ENCODE data around the gene PDCD6IP.

PDCD6IP gene

DNA sequence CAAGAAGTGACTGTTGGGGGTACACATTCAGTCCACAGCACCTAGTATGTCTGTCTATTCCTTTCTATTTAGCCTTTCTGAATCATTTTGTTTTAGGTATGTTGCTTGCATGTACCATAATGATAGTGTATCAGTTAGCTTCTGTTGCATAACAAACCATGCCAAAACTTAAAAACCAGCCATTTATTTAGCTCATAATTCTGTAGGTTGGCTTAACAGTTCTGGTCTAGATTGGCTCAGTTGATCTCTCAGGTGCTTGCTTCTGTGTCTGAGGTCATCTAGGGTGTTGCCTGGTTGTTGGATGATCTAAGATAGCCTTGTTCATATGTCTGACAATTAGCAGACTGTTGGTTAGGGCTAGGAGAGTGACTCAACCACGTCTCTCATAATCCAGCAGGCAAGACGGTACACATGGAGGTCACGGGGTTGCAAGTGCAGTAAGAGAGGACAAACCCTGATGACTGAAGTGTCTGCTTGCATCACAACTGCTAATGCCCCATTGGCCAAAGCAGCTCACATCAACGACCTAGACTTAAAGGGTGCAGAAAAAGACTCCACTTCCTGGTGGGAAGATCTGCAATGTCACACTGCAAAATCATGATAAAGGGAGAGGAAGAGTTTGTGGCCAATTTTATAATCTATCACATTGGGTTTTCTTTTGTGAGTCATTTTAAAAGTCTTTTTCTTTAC lies 6.8 kb upstream of the PDCD6IP start:
- in situ Hi-C loops (cut with HindIII; ENCODE audit: low pct_ligation_motif_present, low pct_unique_long_range_greater_than_20kb, low sequenced_read_pairs): no loop called here
- DNase-seq: no peak

DNA sequence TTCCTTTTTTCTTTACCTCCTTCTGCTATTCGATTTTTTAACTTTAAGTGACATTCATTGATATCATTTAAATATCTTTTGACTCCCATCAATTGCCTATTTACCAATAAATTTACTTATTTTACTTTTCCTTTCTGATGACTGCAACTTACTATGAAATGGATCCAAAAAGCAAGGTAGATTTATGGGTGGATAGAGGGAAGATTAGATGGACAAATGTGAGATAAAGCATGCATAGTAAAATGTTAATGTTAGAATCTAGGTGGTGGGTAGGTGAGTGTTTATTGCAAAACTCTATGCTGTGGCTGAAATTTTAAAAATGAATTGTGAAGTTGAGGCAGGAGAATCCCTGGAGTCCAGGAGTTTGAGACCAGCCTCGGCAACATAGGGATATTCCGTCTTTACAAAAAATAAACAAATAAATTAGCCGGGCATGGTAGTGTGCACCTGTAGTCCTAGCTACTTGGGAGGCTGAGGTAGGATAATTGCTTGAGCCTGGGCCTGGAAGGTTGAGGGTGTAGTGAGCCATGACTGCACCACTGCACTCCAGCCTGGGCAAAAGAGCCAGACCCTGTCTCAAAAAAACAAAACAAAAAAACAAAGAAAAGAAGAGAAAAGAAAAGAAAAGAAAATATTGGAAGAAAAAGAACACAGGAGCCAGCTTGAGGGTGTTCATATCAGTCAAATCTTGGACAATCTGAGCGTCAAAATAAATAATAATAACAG lies 6.1 kb upstream of the PDCD6IP start:
- in situ Hi-C loops (cut with HindIII; ENCODE audit: low pct_ligation_motif_present, low pct_unique_long_range_greater_than_20kb, low sequenced_read_pairs): no loop called here
- DNase-seq: no peak

DNA sequence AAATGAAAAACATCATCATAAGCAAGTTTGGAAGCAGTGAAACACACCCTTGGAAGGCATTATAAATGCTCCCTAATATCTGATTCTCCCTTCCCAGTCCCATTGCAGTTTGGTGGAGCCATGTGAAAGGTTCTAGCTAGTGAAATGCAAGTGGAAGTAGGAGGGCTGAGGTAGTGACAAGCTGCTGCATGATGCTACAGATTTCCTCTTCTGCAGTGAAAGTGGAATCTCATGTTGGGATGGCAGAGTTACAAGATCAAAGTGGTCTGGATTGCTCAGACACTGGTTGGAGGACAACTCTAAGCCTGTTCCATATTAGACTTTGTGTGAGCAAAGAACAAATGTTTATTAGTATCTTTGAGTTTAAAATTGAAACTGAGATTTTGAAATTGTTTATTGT lies 3.3 kb upstream of the PDCD6IP start:
- in situ Hi-C loops (cut with HindIII; ENCODE audit: low pct_ligation_motif_present, low pct_unique_long_range_greater_than_20kb, low sequenced_read_pairs): no loop called here
- DNase-seq: no peak

DNA sequence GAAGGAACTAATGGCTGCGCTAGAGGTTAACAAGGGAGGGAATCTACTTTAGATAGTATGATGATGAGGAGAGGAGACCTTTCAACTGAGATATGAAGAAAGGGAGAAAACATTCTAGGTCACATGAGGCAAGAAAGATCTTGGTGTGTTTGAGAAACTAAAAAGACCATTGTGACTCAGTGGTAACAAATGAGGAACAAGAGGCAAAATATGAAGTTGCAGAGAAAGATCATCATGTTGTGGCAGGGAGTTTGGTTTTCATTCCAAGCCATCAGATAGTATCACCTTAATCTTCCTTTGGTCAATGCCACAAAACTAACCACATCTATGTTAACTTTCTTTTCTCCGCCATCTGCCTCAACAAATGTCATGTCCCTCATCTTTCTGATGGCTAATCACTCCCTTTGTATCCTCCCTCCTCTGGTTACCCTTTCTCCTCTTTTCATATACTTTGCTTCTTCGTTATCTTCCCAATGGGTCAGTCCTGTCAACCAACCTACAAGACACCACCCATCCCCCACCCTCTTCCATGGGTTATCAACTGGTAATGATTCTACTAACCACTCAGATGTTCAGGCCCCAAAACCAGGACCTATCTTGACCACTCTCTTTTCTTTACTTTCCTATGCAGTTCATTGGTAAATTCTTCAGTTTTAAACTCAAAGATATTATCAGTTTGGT lies 2.4 kb upstream of the PDCD6IP start:
- no peak for DNase-seq
- in situ Hi-C loops (cut with HindIII; ENCODE audit: low pct_ligation_motif_present, low pct_unique_long_range_greater_than_20kb, low sequenced_read_pairs): no loop called here

DNA sequence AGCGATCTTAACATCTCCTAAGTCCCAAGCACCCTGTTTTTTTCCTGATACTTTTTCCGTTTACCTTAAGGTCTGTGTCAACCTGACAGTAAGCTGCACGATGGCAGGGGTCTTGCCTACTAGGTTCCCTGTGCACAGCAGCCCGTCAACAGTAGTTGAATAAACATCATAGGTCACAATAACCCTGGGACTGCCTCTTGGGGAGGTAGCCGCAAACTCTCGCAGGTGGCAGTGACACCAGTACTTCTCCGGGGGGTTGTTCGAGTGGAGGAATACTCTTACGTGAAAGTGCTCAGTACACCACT lies 365 bp upstream of the PDCD6IP start:
- in situ Hi-C loops (cut with HindIII; ENCODE audit: low pct_ligation_motif_present, low pct_unique_long_range_greater_than_20kb, low sequenced_read_pairs): no loop called here

DNA sequence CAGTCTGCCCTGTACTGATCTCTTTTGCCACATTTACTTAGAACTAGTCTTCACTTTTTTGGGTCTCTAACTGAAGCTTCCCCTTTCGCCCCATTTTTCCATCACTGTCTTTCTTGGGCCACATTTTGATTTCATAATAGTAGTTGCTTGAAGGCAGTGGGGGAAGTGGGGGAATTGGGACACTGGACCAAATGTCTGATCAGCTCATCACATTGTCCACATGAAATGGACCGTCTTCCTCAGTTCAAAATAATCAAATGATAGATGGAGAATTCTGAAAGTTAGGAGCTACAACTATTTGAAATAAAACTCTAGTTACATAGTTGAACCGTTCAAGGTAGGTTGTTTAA lies 747 bp downstream of the PDCD6IP start:
- in situ Hi-C loops (cut with HindIII; ENCODE audit: low pct_ligation_motif_present, low pct_unique_long_range_greater_than_20kb, low sequenced_read_pairs): no loop called here
- DNase-seq: no peak

More for the DNA sequence above, 365 bp upstream of the PDCD6IP start:
- DNase-seq: no peak

DNA sequence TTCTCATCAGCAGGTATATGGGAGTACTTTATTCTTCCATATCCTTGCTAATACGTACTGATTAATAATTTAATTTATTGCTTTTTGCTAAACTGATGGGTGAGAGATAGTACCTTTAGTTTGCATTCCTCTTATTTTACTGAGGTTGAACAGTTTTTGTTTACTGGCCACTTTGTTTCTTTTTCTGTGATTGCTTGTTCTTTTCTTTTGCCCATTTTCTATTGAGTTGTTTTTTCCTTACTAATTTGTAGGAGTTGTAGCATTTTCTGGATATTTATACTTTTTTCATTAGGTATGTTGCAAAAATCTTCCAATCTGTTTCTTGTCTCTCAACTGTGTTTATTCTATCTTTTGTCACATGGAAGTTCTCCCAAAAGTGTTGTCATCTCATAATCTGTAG lies 4.8 kb downstream of the PDCD6IP start:
- in situ Hi-C loops (cut with HindIII; ENCODE audit: low pct_ligation_motif_present, low pct_unique_long_range_greater_than_20kb, low sequenced_read_pairs): no loop called here

DNA sequence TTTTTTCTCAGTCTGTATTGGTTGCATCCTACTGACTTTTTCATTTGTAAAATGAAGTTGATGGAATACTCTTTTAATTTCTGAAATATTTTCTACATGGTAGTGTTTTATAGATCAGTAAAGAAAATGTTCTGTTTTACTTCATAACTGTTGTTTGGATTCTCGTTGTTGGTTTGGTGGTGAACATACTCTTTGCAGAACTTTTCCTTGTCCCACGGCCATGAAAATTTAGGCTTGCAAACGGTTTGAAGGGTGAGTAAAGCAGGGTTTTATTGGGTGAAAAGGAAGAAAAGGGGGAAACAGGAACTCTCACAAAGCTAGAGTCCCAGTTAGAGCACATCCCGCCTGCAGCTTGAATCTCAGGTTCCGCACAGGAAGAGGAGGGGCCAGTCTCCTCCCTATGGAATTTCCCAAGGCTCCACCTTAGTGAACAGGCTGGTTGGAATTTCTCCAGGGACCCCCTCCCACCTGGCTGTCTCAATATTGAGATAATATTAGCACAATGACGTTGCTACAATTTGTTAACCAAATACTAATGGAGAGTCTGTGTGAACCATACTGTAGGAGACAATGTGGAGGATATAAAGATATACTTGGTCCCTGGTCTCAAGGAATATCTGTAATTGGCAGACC lies 5.6 kb downstream of the PDCD6IP start:
- no peak for DNase-seq
- in situ Hi-C loops (cut with HindIII; ENCODE audit: low pct_ligation_motif_present, low pct_unique_long_range_greater_than_20kb, low sequenced_read_pairs): no loop called here

More for the DNA sequence above, 4.8 kb downstream of the PDCD6IP start:
- DNase-seq: no peak

DNA sequence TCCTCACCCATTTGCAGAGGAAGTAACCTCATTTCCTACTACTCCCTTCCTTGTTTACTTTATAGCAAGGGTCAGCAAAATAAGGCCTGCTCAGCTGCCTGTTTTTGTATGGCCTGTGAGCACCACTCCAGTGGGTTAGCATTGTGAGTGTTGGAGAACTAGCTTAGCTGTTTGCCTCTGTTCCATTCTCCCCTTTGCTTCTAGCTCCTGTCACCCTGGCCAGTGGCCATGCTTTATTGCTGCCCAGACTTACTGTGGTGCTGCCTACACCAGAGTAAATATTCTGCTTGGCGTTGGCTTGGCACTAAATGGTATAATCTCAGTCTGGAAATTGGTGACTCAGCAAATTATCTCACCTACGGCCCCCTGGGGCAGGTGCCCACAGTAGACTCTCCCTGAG lies 8.8 kb downstream of the PDCD6IP start:
- in situ Hi-C loops (cut with HindIII; ENCODE audit: low pct_ligation_motif_present, low pct_unique_long_range_greater_than_20kb, low sequenced_read_pairs): no loop called here
- no peak for DNase-seq

DNA sequence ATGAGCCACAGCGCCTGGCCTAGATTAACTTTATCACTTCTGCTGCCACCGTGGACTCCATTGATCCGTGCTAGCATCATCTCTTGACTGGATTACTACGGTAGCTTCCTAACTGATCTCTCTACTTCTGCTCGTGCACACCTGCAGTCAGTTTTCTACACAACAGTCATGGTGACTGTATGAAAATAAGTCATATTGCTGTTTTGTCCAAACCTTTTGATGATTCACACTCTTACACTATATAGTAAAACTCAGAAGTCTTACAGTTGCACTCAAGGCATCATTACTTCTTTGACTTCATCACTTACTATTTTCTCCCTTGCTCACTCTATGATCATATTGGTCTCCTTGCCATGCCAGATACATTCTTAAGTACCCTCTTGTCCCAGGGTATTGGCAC lies 10.1 kb downstream of the PDCD6IP start:
- in situ Hi-C loops (cut with HindIII; ENCODE audit: low pct_ligation_motif_present, low pct_unique_long_range_greater_than_20kb, low sequenced_read_pairs): no loop called here

DNA sequence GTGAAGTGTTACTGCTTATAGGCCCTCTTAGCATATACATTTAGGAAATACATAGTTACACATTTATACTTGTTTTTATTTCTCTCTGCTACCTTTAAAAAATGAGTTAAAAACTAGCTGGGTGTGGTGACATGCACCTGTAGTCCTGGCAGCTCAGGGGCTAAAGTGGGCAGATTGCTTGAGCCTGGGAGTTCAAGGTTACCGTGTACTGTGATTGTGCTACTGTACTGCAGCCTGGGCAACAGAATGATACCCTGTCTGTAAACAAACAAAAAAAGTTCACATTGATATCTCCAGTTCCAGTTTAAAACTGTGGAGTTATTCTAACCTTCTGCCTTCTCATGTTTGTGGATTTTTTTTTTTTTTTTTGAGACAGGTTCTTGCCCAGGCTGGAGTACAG lies 12.1 kb downstream of the PDCD6IP start:
- DNase-seq: no peak
- in situ Hi-C loops (cut with HindIII; ENCODE audit: low pct_ligation_motif_present, low pct_unique_long_range_greater_than_20kb, low sequenced_read_pairs): no loop called here

More for the DNA sequence above, 10.1 kb downstream of the PDCD6IP start:
- DNase-seq: no peak

DNA sequence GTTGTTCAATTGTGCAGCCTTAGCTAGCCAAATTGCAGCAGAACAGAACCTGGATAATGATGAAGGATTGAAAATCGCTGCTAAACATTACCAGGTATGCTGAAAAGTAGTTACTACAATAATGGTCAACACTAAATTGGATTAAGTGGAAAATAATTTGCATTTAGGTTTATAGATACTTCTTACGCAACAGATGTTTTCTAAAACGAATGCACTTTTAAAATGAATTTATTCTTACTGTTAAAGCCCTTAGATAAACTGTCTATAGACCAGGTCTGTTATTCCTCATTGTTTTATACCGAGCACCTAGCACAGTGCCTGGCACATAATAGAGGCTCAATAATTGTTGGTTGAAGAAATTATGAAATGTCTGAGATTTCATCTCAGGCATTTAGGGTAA lies 23.6 kb downstream of the PDCD6IP start:
- in situ Hi-C loops (cut with HindIII; ENCODE audit: low pct_ligation_motif_present, low pct_unique_long_range_greater_than_20kb, low sequenced_read_pairs): no loop called here
- no peak for DNase-seq

DNA sequence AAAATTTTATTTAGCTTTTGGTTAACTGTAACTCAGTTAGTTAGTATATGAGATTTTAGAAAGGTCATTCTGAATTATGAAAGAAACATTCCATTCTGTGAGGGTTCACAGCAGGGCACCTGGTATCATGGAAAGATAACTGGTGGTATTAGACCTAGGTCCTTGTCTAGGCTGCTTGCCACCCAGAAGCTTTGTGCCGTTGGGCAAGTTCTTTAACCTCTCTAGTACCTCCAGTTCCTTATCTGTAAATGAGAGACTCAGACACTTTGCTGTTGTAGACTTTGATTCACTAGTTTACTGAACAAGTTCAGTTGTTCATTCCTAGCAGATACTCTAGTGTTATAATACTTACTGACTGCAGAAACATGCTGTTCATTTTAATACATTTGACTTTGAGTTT lies 25.4 kb downstream of the PDCD6IP start:
- DNase-seq: no peak
- in situ Hi-C loops (cut with HindIII; ENCODE audit: low pct_ligation_motif_present, low pct_unique_long_range_greater_than_20kb, low sequenced_read_pairs): no loop called here

DNA sequence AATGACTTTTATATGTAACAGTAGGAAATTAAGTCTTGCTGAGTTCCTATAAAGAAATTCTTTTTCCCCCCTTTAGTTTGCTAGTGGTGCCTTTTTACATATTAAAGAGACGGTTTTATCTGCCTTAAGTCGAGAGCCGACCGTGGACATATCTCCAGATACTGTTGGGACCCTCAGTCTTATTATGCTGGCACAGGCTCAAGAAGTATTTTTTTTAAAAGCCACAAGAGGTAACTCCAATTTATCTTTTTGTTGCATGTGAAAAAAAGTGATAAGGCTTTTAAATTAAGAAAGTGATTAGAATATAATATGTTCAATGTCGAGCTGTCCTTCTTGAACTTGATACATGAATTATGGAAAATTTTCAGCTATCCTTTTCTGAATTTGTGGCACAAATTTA lies 26.7 kb downstream of the PDCD6IP start:
- in situ Hi-C loops (cut with HindIII; ENCODE audit: low pct_ligation_motif_present, low pct_unique_long_range_greater_than_20kb, low sequenced_read_pairs): no loop called here
- DNase-seq: no peak

DNA sequence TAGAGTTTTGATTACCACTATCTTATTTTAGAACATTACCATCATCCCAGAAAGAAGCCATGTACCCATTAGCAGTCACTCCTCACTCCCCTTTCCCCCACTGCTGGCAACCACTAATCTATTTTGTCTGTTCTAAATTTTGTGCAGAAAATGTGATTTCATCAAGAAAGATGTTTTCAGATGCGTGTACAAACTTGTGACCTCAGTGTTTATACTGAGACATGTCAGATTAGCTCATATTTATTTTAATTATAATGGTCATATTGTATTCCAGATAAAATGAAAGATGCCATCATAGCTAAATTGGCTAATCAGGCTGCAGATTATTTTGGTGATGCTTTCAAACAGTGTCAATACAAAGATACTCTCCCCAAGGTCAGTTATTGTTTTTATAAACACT lies 27.8 kb downstream of the PDCD6IP start:
- in situ Hi-C loops (cut with HindIII; ENCODE audit: low pct_ligation_motif_present, low pct_unique_long_range_greater_than_20kb, low sequenced_read_pairs): no loop called here

DNA sequence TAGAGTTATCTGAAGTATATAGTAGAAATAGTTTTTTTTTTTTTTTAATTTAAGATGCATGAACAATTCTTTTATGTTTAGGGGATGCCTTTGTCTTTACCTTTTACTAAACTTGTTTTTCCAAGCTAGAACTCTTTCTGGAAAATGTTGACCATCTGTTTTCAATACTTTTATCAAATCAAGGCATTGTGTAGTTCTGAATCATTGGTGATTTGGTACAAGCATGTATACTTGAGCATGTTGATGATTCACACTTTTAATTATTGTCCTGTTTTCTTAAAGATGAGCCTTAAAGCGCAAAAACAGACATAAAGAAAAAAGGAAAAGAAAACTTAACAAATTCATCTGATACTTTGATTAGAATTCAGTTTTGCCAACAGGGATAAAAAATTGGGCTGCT lies 28.3 kb downstream of the PDCD6IP start:
- DNase-seq: no peak
- in situ Hi-C loops (cut with HindIII; ENCODE audit: low pct_ligation_motif_present, low pct_unique_long_range_greater_than_20kb, low sequenced_read_pairs): no loop called here

More for the DNA sequence above, 27.8 kb downstream of the PDCD6IP start:
- DNase-seq: no peak

DNA sequence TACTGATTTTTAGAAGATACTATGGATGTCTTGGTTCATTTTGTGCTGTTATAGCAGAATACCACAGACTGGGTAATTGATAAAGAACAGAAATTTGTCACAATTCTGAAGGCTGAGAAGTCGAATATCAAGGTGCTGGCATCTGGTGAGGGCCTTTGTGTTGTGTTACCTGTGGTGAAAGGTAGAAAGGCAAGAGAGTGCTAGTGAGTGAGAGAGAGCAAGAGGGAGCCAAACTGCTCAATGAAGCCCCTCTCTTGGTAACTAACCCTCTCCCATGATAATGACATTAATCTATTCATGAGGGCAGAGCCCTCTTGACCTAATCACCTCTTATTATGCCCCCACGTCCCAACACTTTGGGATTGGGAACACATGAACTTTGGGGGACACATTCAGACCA lies 31.3 kb downstream of the PDCD6IP start:
- no peak for DNase-seq
- in situ Hi-C loops (cut with HindIII; ENCODE audit: low pct_ligation_motif_present, low pct_unique_long_range_greater_than_20kb, low sequenced_read_pairs): no loop called here

DNA sequence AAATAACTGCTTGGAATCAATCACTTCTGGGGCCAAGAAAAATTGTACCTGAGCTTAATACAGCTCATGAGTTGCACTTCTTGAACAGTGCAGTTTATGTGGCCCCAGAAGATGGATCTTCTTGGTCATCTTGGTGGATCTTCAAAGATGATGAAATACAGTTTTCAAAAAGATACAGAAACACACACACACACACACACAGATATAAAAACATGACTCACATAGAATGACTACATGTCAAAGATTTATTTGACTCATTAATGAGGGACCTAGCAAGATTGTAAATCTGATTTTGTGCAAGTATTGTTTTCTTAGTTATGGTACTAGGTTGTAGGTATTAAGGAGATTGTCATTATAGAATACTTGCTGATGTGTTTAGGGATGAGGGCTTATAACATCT lies 32.6 kb downstream of the PDCD6IP start:
- no peak for DNase-seq
- in situ Hi-C loops (cut with HindIII; ENCODE audit: low pct_ligation_motif_present, low pct_unique_long_range_greater_than_20kb, low sequenced_read_pairs): no loop called here

DNA sequence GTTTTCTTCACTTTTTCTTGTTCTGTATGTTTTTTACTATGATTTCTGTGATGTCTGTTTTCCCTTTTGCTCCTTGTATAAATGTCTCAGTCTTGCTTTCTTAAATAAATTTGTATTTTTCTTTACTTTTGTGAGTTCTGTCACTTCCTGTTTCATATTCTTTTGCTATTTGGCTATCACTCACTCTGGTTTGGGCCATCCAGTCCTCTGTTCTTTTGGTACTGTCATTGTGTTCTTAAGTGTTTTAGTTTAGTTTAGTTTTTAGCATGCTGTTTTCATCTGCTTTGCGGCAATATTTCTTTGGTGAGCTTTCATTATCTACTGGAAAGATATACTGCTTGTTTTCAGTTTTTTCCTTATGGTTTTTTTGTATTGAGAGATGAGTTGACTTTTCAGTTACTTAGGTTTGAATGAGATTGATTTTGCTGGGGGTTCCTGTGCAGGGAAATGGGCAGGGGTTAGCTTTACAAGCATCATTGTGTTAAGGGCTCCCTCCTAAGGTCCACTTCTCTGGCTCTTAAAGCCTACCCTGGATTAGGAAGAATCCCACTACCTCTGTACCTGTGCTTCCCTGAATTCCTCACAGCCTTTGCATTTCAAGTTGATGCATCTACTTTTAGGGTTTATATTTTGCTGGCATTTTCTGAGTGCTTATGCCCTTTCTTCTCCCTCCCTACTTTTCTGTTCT lies 35.1 kb downstream of the PDCD6IP start:
- in situ Hi-C loops (cut with HindIII; ENCODE audit: low pct_ligation_motif_present, low pct_unique_long_range_greater_than_20kb, low sequenced_read_pairs): no loop called here
- DNase-seq: no peak

All from ACHN (cell line).